Effector memory CD8-positive, alpha-beta T cell (primary cell): Measurements from ENCODE around the gene KCND2.
"Not testable (repeated sequence)": the region's sequence is repeated elsewhere in the genome, so short reads cannot be mapped to it uniquely, and the experiment has no call there.

Experiments used
- ATAC-seq: fragments of 150-1000 bp; cut with Tn5 transposase; replicated peaks from 2 replicates; pipeline ENCODE4 v1.10.0; 2021; ENCODE audit warnings: mild to moderate bottlenecking, moderate library complexity
- DNase-seq, 3 experiments: peaks; one replicate each; pipeline ENCODE4 v3.0.0; 2021
- H3K27ac Mint-ChIP-seq, 2 donors: one replicate each; pipeline ENCODE4 v1.8.0; 2022; ENCODE audit warnings: mild to moderate bottlenecking in 2 of 2, mixed read lengths in 2 of 2, moderate library complexity in 2 of 2
- H3K27me3 Mint-ChIP-seq, 2 donors: one replicate each; pipeline ENCODE4 v1.8.0; 2022; ENCODE audit warnings: mixed read lengths in 2 of 2
- H3K36me3 Mint-ChIP-seq: one replicate; pipeline ENCODE4 v1.8.0; 2022; ENCODE audit warnings: mild to moderate bottlenecking, moderate library complexity, mixed read lengths; ENCODE audit not compliant: insufficient read depth
- H3K4me1 Mint-ChIP-seq, 2 donors: one replicate each; pipeline ENCODE4 v1.8.0; 2022; ENCODE audit warnings: low read depth in 2 of 2, mixed read lengths in 2 of 2
- H3K4me3 Mint-ChIP-seq, 2 donors: one replicate each; pipeline ENCODE4 v1.8.0; 2022; ENCODE audit warnings: mild to moderate bottlenecking in 2 of 2, mixed read lengths in 2 of 2, moderate library complexity in 2 of 2
- H3K9me3 Mint-ChIP-seq, 2 donors: one replicate each; pipeline ENCODE4 v1.8.0; 2022; ENCODE audit warnings: mixed read lengths in 2 of 2

Gene KCND2

DNA sequence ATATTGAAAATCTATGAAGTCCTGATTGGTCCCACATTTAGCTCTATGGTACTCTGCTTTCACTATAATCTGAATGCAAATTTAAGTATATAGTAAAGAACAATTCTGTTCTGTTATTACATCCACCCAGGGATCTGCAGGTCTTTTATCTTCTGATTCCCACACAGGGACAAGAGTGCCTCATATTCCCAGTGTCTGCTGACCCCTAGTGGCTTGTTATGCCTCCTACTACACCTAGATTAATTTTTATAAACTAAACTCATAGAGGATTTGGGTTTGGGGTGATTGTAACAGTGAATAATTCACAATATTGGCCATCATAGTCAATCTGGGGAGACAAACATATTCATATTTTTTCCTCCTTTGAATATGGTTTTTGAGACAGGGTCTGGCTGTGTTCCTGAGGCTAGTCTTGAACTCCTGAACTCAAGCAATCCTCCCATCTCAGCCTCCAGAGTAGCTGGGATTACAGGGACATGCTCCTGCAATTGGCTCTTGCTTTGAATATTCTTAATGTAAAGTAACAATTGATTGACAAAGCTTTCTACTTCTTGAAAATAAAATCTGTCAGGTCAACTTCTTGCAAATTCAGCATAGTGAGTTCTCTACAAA, 282.1 kb downstream of the KCND2 start:
- no peak for ATAC-seq
- H3K4me1 Mint-ChIP-seq, result no peaks in the 10 kb centered on the region
- no peak overlapping the region for H3K4me3 Mint-ChIP-seq
- H3K27me3 Mint-ChIP-seq, result no peaks in the 10 kb centered on the region
- peaks cover 0 to 2% of the 10 kb centered on the region in 2 donors for H3K9me3 Mint-ChIP-seq
- H3K36me3 Mint-ChIP-seq, result no peaks in the 10 kb centered on the region
- no peak for DNase-seq
- H3K27ac Mint-ChIP-seq, result no peak overlapping the region

- DNase-seq, result no peak
- H3K27me3 Mint-ChIP-seq, result no peaks in the 10 kb centered on the region
- peaks cover 2 to 8% of the 10 kb centered on the region in 2 donors for H3K9me3 Mint-ChIP-seq
- H3K4me1 Mint-ChIP-seq, result no peaks in the 10 kb centered on the region
- no peak for ATAC-seq
- no peak overlapping the region for H3K27ac Mint-ChIP-seq
- no peak overlapping the region for H3K4me3 Mint-ChIP-seq
- H3K36me3 Mint-ChIP-seq, result no peaks in the 10 kb centered on the region
Measured at GRCh38 chr7:120564145-120564544, 291.2 kb downstream of the KCND2 start.

DNA sequence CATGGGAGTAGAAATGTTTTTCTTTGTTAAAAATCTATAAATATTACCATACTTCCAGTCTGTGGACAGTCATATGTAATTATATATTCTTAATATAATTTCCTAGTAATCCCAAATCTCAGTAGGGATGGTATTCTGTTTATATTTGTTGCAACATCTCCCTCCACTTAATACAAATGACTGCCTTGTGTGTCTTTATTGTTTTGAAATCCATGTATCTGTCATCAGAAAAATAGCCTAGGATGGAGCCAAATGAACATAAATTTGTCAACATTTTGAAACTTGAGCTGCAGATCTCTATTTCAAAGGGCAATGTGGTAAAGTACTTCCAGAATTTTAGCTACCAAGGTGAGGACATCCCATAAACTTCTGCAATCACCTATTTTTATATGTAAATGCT, 294.2 kb downstream of the KCND2 start:
- Mint-ChIP-seq H3K27me3 (no peaks in the 10 kb centered on the region), H3K4me1 (no peaks in the 10 kb centered on the region)

GRCh38 chr7:120578657-120579056, 305.7 kb downstream of the KCND2 start:
- H3K36me3 Mint-ChIP-seq, ATAC-seq: not testable (repeated sequence)

More for the DNA sequence above, 294.2 kb downstream of the KCND2 start:
- Mint-ChIP-seq H3K36me3 (no peaks in the 10 kb centered on the region), H3K4me3 (no peak overlapping the region), H3K9me3 (peaks cover 2 to 8% of the 10 kb centered on the region in 2 donors), H3K27ac (no peak overlapping the region)
- no peak for DNase-seq
- ATAC-seq, result no peak

DNA sequence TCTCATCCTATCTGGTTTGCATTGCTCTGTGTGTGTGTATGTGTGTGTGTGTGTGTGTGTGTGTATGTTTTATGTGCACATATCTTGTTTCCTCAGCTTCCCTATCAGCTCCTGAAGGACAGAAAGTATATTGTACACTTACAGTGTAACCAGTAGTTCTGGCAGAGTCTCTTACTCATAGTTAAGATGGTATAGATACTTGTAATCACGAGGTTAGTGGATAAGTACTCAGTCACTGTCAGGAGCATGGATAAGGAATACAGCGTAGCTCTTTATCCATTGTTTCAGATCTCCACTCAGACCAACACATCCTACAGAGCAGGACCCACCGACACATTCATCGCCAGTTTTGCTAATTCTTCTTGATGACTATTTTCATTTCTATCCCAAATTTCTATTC, 309.9 kb downstream of the KCND2 start:
- no peaks in the 10 kb centered on the region for H3K27me3 Mint-ChIP-seq
- ATAC-seq (no peak), DNase-seq (no peak)
- peaks cover 0 to 13% of the 10 kb centered on the region in 2 donors for H3K9me3 Mint-ChIP-seq
- H3K27ac Mint-ChIP-seq, result no peak overlapping the region
- no peaks in the 10 kb centered on the region for H3K36me3 Mint-ChIP-seq
- H3K4me3 Mint-ChIP-seq, result no peak overlapping the region
- H3K4me1 Mint-ChIP-seq, result no peaks in the 10 kb centered on the region

More at GRCh38 chr7:120578657-120579056, 305.7 kb downstream of the KCND2 start:
- not testable (repeated sequence) for DNase-seq, H3K27ac Mint-ChIP-seq, H3K27me3 Mint-ChIP-seq, H3K4me1 Mint-ChIP-seq, H3K9me3 Mint-ChIP-seq, H3K4me3 Mint-ChIP-seq

GRCh38 chr7:120583899-120584586, 311.1 kb downstream of the KCND2 start:
- DNase-seq (no peak), ATAC-seq (no peak)
- Mint-ChIP-seq H3K27me3 (no peaks in the 10 kb centered on the region), H3K4me3 (no peak overlapping the region), H3K9me3 (peaks cover 0 to 13% of the 10 kb centered on the region in 2 donors), H3K36me3 (no peaks in the 10 kb centered on the region), H3K4me1 (no peaks in the 10 kb centered on the region), H3K27ac (no peak overlapping the region)

GRCh38 chr7:120586571-120586970, 313.6 kb downstream of the KCND2 start:
- Mint-ChIP-seq H3K27ac (no peak overlapping the region), H3K4me3 (no peak overlapping the region), H3K4me1 (no peaks in the 10 kb centered on the region), H3K9me3 (peaks cover 0 to 13% of the 10 kb centered on the region in 2 donors), H3K36me3 (no peaks in the 10 kb centered on the region), H3K27me3 (no peaks in the 10 kb centered on the region)
- no peak for DNase-seq
- no peak for ATAC-seq

- no peak overlapping the region for H3K4me3 Mint-ChIP-seq
Measured at GRCh38 chr7:120587243-120587642, 314.3 kb downstream of the KCND2 start.

GRCh38 chr7:120588416-120588815, 315.4 kb downstream of the KCND2 start:
- DNase-seq (no peak), ATAC-seq (no peak)
- Mint-ChIP-seq H3K4me3 (no peak overlapping the region), H3K9me3 (peaks cover 0 to 6% of the 10 kb centered on the region in 2 donors), H3K27me3 (no peaks in the 10 kb centered on the region), H3K4me1 (no peaks in the 10 kb centered on the region), H3K27ac (no peak overlapping the region), H3K36me3 (no peaks in the 10 kb centered on the region)

More at GRCh38 chr7:120587243-120587642, 314.3 kb downstream of the KCND2 start:
- no peak for DNase-seq
- Mint-ChIP-seq H3K27ac (no peak overlapping the region), H3K4me1 (no peaks in the 10 kb centered on the region), H3K36me3 (no peaks in the 10 kb centered on the region), H3K9me3 (peaks cover 0 to 10% of the 10 kb centered on the region in 2 donors), H3K27me3 (no peaks in the 10 kb centered on the region)
- no peak for ATAC-seq

GRCh38 chr7:120588862-120589261, 315.9 kb downstream of the KCND2 start:
- H3K9me3 Mint-ChIP-seq, result peaks cover 0 to 3% of the 10 kb centered on the region in 2 donors
- no peak for ATAC-seq
- no peaks in the 10 kb centered on the region for H3K27me3 Mint-ChIP-seq
- DNase-seq, result no peak
- H3K36me3 Mint-ChIP-seq, result no peaks in the 10 kb centered on the region
- no peaks in the 10 kb centered on the region for H3K4me1 Mint-ChIP-seq
- H3K27ac Mint-ChIP-seq, result no peak overlapping the region
- no peak overlapping the region for H3K4me3 Mint-ChIP-seq

GRCh38 chr7:120600607-120601006, 327.6 kb downstream of the KCND2 start:
- Mint-ChIP-seq H3K36me3 (no peaks in the 10 kb centered on the region), H3K27me3 (no peaks in the 10 kb centered on the region), H3K27ac (no peak overlapping the region), H3K9me3 (peaks cover 0 to 10% of the 10 kb centered on the region in 2 donors), H3K4me3 (no peak overlapping the region), H3K4me1 (no peaks in the 10 kb centered on the region)
- DNase-seq (no peak), ATAC-seq (no peak)

DNA sequence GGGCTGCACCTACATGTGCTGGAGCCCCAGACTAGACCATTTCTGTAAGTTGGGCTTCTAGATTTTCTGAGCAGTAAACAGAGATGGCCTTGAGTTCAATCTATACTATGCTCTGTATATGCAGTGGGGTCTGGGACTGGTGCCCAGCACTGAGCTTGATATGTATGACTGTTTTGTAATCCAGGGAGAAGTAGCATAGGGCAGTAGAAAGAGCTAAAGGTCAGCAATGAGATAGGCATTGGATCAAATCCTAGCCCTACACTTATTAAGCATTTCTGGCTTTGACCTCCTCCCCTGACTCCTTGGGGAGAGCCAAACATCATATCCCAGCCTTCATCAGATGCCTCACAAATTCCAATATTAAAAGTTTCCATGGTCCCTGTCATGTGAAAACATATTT, 330.4 kb downstream of the KCND2 start:
- Mint-ChIP-seq H3K27ac (no peak overlapping the region), H3K9me3 (peaks cover 0 to 8% of the 10 kb centered on the region in 2 donors), H3K27me3 (no peaks in the 10 kb centered on the region), H3K36me3 (no peaks in the 10 kb centered on the region), H3K4me3 (no peak overlapping the region), H3K4me1 (no peaks in the 10 kb centered on the region)
- DNase-seq (no peak), ATAC-seq (no peak)

- Mint-ChIP-seq H3K27ac (no peak overlapping the region), H3K4me1 (no peaks in the 10 kb centered on the region), H3K9me3 (peaks cover 7% of the 10 kb centered on the region in 2 donors), H3K27me3 (no peaks in the 10 kb centered on the region), H3K4me3 (no peak overlapping the region), H3K36me3 (no peaks in the 10 kb centered on the region)
- no peak for DNase-seq
- no peak for ATAC-seq
Measured at GRCh38 chr7:120609136-120609753, 336.3 kb downstream of the KCND2 start.

DNA sequence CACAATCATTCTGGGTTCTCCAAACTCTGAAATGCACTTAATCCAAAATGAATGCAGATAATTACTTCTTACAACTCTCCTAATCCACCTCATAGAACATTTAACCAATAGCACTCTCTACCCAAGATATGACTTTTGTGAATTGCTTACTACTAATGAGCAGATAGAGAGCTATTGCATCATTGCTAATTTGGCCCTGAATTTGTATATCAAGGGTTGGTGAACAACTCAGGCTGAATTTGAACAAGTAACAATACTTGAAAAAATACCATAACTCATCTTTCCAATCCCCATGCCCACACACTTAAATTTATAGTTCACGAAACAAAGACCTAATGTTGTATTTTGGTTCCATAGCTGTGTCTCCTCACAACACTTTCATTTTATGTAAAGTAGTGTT, 339.0 kb downstream of the KCND2 start:
- DNase-seq (no peak), ATAC-seq (no peak)
- no peak overlapping the region for H3K4me3 Mint-ChIP-seq
- no peaks in the 10 kb centered on the region for H3K27me3 Mint-ChIP-seq
- H3K4me1 Mint-ChIP-seq, result no peaks in the 10 kb centered on the region
- H3K27ac Mint-ChIP-seq, result no peak overlapping the region
- H3K36me3 Mint-ChIP-seq, result no peaks in the 10 kb centered on the region
- peaks cover 6 to 11% of the 10 kb centered on the region in 2 donors for H3K9me3 Mint-ChIP-seq
